Right ventricle myocardium superior (tissue), 1 donor: ENCODE results near the gene TCP11. TPM values are rescaled to one million over a fixed set of nuclear protein-coding genes. Genes with fewer than 3 reads are reported as not detected.
A peak's percentile ranks its signal among the peaks of the same experiment; 100 is the strongest.
"Not testable (repeated sequence)": the region's sequence is repeated elsewhere in the genome, so short reads cannot be mapped to it uniquely, and the experiment has no call there.

Source experiments
- ATAC-seq: fragments of 200-7000 bp; cut with Tn5 transposase; one replicate; pipeline ENCODE4 v1.9.1; 2020; ENCODE audit warnings: mild to moderate bottlenecking; ENCODE audit not compliant: poor library complexity
- DNase-seq: peaks from one replicate; pipeline ENCODE4 v3.0.0-alpha.2; 2020
- intact Hi-C: fragments of 100-400 bp; cut with DNase I; formaldehyde crosslinking; loops from one replicate; pipeline ENCODE4 v1.11.2; 2022
- total RNA-seq: library from RNA; stranded (reverse); fragmentation: NEBNext Ultra II Directional; extraction: Animal tissue kit (Norgen Biotek cat#: 25700); gene quantifications from one replicate; pipeline ENCODE4 v1.2.1, GENCODE V29; 2021
- donor health status: DM: no; HTN: yes; CAD: no; lungs with severe emphysema.

Gene TCP11
- total RNA-seq, 1 donor from 2014 or later: not detected

DNA sequence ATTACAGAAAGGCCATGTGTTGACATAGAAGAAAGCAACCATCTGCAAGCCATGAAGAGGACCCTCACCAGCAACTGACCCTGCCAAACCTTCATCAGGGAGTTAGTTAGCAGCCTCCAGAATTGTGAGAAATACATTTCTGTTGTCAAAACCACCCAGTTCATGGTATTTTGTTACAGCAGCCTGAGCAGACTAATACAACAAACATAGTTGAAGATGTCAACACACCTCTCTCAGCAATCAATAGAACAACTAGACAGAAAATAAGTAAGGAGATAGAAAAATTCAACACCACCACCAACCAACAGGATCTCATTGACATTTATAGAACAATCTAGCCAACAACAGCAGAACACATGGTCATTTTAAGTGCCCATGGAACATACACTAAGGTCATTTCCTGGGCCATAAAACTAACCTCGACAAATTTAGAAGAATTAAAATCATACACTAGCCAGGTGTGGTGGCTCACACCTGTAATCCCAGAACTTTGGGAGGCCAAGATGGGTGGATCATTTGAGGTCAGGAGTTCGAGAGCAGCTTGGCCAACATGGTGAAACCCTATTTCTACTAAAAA is 32.7 kb downstream of the TCP11 start:
- no peak for DNase-seq
- intact Hi-C loops: no loop called here
- ATAC-seq: no peak

DNA sequence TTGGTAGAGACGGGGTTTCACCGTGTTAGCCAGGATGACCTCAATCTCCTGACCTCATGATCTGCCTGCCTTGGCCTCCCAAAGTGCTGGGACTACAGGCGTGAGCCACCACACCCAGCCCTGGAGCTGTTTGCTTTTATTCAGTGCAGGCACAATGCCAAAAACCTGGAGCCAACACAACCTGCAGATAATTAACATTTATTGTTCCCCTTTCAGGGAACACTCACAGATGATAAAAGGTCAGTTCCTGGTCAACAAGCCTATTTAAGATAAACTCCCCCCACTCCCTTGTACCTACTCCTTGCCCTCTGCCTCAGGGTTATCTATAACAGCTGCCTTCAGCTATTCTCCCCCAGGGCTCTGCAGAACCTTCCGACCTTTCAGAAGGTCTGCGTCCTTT is 33.4 kb downstream of the TCP11 start:
- DNase-seq, ATAC-seq, intact Hi-C loops: not testable (repeated sequence)

DNA sequence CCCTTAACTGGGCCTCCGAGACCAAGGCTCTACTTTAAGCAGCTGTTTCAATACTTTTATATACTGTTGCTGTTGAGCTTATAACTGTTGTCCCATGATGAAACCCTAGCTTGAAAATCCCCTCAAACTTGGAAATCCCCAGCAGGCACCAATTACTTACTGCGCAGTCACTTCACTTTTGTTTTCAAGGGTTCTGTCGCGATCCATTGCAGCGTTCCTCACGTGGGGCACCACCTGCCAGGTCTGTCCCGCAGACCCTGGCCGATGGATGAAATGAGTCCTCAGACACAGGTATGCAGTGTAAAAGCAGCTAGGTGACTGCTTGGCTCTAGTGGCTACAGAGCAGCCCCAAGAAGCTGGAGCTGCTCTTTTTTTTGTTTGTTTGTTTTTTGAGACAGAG is 33.9 kb downstream of the TCP11 start:
- ATAC-seq, intact Hi-C loops, DNase-seq: not testable (repeated sequence)

DNA sequence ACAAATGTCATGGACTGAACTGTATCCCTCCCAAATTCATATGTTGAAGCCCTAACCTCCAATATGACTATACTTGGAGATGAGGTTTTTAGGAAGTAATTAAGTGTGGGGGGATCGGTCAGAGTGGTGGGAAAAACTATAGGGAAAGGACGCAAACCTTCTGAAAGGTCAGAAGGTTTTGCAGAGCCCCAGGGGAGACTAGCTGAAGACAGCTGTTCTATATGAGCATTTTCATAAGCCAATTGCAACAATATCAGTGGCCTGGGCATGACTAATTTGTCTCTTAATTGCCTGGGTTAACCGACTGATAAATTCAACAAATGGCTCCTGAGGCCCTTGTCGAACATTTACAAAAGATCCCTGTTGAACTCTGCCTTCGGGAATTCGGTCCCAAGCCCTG is 35.1 kb downstream of the TCP11 start:
- intact Hi-C loops, ATAC-seq, DNase-seq: not testable (repeated sequence)

DNA sequence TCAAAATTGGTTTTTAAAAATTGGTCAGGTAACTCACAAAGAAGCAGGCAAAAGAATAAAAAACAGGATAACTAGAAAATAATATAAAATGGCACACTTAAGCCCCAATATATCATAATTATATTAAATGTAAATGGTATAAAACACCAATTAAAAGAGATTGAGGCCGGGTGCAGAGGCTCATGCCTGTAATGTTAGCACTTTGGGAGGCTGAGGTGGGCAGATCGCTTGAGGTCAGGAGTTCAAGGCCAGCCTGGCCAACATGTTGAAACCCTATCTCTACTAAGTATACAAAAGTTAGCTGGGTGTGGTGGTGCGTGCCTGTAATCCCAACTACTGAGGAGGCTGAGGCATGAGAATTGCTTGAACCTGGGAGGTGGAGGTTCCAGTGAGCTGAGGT is 36.1 kb downstream of the TCP11 start:
- intact Hi-C loops: no loop called here
- DNase-seq: no peak
- no peak for ATAC-seq

DNA sequence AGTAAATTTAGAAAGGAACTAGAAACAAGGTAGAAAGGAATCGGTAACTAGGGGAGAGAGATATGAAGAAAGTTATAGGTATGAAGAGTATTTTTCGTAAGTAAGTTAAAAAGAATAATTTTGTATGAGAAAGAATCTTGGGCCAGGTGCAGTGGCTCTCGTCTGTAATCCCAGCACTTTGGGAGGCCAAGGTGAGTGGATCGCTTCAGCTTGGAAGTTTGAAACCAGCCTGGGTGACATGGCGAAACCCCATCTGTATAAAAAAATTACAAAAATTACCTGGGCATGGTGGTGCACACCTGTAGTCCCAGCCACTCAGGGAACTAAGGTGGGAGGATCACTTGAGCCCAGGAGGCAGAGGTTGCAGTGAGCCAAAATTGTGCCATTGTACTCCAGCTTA is 42.0 kb downstream of the TCP11 start:
- ATAC-seq (no peak), DNase-seq (no peak)
- intact Hi-C loops: no loop called here

DNA sequence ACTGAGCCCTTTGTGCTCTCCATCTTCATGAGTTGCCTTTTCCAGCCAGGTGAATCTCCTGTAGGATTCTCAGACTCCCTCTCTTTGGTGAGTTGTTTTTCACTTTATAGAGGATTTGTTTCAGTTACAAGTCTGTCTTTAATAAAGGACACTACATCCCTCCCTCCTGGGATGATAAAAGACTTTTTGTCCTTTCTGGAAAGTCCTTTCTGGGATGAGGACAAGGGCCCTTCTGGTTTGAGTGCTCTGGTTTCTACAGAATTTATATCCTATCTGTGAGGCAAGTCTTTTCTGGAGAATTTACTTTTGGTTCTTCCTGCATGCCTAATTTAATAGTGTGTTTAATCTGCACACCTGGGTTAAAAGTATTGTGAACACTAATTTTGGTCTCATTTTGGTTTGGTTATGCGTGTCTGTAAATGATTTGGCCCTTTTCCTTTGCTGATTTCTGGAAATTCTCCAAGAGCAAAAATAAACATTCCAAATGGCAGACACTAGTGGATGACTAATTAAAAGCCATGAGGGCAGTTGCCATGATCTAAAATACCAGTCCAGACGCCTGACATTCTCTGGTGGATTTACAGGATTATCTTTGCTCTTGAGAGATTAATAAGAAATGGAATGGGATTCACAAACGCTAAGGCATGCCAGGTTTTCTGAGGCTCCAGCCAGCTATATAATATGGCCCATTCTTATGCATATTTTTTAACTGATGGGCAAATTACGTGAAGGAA is 44.8 kb downstream of the TCP11 start:
- no peak for DNase-seq
- ATAC-seq: peak; percentile 58
- intact Hi-C loops: no loop called here

DNA sequence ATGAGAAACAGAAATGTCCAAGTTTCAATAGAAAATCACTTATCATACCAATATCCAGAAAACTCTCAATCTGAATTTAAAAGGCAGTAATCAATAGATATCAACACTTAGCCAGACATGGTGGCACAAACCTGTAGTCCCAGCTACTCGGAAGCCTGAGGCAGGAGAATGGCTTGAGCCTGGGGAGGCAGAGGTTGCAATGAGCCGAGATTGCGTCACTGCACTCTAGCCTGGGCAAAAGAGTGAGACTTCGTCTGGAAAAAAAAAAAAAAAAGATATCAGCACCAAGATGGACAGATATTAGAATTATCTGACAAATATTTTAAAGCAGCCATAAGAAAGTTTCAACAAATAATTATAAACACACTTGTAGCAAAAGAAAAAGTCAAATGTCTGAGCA is 47.0 kb downstream of the TCP11 start:
- ATAC-seq: no peak
- DNase-seq: no peak
- intact Hi-C loops: no loop called here

DNA sequence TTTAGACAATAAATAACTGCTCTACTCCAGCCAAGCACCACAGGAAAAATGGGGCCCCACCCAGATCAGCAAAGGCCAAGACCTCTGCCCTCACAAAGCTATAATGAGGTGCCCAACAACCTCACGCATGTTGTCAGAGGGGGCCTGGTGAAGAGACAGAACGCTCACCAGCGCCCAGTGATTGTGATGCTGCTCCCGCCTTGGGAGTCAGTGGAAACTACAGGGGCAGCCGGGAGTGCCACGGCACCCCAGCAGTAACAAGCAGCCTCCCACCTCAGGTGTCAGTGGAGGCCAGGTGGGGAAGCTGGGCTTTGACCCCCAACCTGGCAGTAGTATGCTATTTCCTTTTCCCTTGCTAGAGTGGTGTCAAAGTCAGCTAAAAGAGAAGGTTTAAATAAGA is 47.4 kb downstream of the TCP11 start:
- no peak for DNase-seq
- no peak for ATAC-seq
- intact Hi-C loops: no loop called here

DNA sequence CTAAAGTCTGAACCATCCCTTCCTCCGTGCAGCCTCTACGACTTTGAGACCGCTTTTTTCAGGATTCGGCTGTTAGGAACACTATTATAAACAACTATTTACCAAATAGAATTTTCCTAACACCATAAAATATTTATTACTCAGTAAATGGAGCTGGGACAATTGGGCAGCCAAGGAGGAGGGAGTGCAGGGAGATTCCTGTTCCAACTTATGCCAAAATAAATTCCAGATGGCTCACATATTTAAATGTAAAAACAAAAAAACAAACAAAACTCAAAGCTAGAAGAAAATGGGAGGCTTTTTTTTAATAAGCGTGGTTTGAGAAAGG is 48.1 kb downstream of the TCP11 start:
- intact Hi-C loops: no loop called here
- DNase-seq (no peak), ATAC-seq (no peak)

DNA sequence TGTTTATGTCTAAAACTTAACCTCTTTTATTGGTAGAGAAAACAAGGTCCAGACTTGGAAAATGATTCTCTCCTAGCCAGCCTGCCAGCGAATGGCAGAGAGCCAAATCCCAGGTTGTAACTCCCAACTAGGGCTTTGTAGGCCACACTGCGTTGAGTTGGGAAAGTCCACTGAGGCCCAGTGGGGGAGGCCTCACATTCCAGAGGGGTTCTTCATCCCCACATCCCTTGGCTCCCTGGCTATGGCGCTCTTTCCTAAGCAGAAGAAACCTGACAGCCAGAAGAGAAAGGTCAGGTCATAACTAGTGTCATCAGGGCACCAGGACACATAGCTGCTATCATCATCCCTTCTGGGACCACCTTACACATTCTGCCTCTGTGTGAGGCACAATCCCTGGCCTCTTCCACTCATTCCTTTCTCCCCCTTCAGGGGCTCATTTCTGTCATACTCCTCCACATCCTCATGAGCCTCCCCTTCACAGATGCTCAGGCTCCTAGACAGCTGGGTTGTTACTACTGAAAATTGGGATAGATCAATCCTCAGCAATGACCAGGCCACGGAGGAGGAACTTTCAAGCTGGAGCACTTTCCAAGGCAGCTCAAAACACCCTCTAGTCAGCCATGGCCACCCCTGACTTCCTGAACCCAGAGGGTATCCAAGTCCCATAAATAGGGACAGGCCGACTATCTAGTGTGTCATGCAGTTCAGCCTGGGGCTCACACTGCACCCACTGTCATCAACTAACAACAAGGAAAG is 48.6 kb downstream of the TCP11 start:
- intact Hi-C loops: no loop called here
- no peak for ATAC-seq
- DNase-seq: no peak

DNA sequence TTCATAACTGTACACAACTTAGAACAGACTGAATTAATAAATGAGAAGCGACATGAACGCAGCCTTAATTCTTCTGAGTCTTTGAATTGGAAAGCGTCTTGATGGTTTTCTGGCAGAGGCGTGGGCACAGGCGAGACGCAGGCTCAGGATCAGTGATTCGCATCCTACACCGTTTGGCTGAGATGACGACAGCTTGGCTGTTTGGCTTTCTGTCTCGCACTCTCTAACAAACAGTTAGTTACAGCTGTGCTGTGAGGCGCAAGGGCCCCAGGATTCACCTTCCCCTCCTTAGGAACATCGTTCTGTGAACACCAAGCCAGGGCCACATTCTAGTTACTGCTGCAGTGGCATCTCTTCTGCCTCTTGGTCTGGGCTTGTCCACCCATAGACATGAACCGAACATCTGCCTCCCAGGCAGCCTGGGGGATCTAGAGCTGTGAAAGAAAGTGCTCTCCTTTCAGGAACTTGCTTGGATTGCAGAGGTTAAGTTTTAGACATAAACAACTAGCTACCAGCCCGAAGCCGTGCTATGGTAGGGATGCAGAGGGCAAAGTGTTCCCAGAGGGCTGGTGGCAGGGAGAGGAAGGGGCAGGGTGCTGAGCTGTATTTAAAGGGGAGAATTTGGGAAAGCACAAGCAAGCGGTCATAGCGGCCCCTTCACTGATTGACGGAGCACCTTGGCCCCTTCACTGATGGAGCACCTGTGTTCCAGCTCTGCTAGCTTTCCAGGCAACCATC is 49.6 kb downstream of the TCP11 start:
- DNase-seq: no peak
- ATAC-seq: no peak
- intact Hi-C loops: no loop called here

DNA sequence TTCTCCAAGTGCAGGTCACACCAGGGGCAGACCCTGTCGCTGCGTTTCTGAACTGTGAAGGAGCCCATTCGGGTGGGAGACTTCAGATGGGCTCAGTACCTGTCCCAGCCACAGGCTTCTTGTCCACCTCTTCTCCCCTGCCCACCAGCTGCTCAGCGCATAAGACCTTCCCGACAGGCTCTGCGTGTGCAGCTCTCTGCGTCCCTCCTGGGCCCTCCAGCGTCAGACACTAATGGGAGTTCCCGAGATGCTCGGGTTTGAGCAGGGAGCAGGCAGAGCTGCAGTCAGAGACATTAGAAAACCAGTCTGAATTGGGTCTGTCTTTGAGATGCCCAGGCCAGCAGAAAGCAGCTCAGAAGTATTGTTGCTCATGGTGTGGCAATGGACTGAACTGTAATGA is 50.4 kb downstream of the TCP11 start:
- DNase-seq: no peak
- no peak for ATAC-seq
- intact Hi-C loops: no loop called here

DNA sequence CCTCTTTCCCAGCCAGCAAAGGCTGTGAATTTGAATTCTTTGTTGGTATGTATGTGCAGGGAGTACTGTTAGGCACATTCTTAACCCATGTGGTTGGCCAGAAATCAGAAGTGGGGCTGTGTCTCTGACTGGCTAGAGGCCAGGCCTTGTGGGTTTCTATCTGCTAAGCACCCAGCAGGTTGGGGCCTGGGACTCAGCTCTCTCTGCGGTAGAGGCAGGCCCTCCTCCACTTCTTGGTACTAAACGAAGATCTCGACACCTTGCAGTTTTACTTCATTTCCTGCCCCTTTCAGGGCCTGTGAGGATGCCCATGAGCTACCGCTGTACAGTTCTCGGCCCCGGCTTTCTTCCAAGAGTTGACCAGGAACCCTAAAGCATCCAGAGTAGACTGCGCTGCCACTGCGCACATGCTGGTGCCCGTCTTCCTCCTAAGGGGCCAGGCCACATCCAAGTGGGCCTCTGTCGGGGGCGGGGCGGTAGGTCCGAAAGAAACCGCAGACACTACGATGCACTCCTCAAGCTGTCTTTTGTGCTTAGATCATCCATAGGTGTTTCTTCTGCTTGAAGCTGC is 51.1 kb downstream of the TCP11 start:
- intact Hi-C loops: no loop called here
- no peak for DNase-seq
- ATAC-seq: no peak

DNA sequence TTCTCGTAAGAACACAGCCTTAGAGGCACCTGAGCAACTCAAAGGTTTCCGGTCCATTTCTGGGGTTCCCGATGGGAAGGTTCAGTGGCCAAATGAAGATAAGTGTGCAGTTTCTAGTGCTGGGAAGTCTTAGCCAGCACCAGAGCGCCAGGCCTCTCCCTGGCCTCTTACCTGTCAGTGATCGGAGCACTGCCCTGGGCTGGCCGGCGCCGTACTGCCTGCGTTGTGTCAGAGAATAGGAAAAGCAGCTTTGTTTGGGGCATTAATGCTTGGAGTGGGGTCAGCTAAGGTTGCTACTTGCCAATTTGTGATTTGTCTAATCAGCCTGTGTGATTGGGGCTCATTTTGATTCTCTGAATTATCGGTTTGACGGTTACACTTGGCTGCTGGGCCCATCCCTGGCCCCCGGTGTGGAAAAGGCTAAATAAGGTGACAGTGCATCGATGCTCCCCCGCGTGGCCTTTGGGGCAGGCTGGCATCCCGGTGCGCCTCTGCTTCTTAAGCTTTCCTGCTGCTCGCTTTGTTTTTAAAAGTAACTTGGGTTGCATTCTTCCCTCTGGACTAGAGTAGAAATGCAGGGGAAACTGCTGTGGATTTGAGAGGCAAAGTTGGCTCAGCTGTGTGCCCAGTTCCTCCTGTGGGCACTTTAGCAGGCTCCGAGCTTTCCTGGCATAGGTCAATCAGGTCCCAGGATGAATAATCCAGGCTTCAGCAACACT is 51.8 kb downstream of the TCP11 start:
- DNase-seq: no peak
- intact Hi-C loops: no loop called here
- ATAC-seq: no peak

DNA sequence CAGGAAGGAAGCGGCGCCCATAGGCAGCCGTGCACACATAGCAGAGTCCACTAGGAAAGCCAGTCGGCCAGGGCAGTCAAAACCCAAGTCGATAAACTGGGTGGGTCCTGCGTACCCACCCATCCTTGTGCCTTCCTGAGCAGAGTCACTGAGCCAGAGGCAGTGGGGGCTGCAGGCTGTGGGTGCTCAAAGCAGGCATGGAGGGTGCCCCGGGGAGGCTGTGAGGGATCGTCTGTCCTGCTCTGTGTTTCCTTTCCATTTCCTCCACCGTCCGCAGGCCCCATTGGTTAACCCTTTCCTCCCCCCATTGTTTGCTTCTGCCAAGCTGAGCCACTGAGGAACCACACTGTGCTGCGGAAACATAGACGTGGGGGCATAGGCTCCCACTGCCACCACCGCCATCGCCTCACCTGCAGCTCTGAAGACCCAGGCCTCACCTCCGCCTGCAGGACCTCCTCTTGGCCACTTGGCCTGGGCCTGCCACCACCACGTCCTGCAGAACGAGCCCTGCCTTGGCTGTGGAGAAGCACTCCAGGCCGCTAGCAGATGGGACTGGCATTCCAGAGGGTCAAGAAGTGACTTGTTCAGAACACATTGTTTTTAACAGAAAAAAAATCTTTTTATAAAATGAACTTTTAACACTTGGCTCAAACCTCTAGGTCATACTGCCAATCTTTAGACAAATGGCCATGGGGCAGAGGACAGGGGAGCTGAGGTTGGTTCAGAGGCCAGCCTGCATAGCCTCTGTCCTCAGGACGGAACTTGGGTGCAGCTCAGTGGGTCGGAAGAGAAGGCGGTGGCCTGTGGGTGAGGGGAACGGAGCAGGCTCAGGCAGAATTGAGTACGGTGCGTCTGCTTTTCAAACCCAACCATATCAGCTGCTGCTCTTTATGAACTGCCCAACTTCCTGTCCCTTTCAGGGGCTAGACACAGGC is 52.6 kb downstream of the TCP11 start:
- intact Hi-C loops: no loop called here
- DNase-seq: no peak
- ATAC-seq: no peak
